Endothelial cell of umbilical vein (primary cell): ENCODE data around the gene KRT74.

Source experiments
- EZH2 ChIP-seq: IDR thresholded peaks from 2 replicates; pipeline ENCODE4 v1.6.1; 2012; ENCODE audit warnings: borderline replicate concordance, low read depth, mild to moderate bottlenecking, moderate library complexity, low read length, inconsistent platforms; ENCODE audit not compliant: severe bottlenecking
- FOS ChIP-seq: IDR thresholded peaks from 2 replicates; pipeline ENCODE4 v1.6.1; 2011; ENCODE audit warnings: mild to moderate bottlenecking, low read length, moderate library complexity, borderline replicate concordance; ENCODE audit not compliant: insufficient read depth
- GATA2 ChIP-seq: IDR thresholded peaks from 2 replicates; pipeline ENCODE4 v1.7.0; 2011; ENCODE audit warnings: low read depth, mild to moderate bottlenecking, moderate library complexity, mixed read lengths, low read length; ENCODE audit not compliant: insufficient read length, insufficient read depth
- MYC ChIP-seq: IDR thresholded peaks from one replicate; pipeline ENCODE4 v1.6.1; 2011; ENCODE audit warnings: mild to moderate bottlenecking, low read depth, low read length
- POLR2A ChIP-seq: IDR thresholded peaks from 2 replicates; pipeline ENCODE4 v1.6.1; 2012; ENCODE audit warnings: low read depth, mild to moderate bottlenecking, control low read depth, low read length
- POLR2AphosphoS5 ChIP-seq: IDR thresholded peaks from 2 replicates; pipeline ENCODE4 v1.6.1; 2012; ENCODE audit warnings: low read depth, mild to moderate bottlenecking, control low read depth, low read length, moderate library complexity; ENCODE audit not compliant: insufficient read depth
- TF ChIP-seq, protein P1 (sequence below), 2 donors: IDR thresholded peaks; 1 replicate in 1 of 2; 2 replicates in 1 of 2; pipeline ENCODE4 v1.5.1; 2011; ENCODE audit warnings: low read length in 2 of 2, mild to moderate bottlenecking in 2 of 2, moderate library complexity in 2 of 2, control low read depth in 1 of 2, inconsistent platforms in 1 of 2, low read depth in 1 of 2; ENCODE audit not compliant: insufficient read depth in 1 of 2; ENCODE audit errors: extremely low read depth in 1 of 2
- TF ChIP-seq, protein P2 (sequence below): IDR thresholded peaks from 2 replicates; pipeline ENCODE4 v1.6.1; 2011; ENCODE audit not compliant: insufficient read depth, insufficient read length

DNA sequence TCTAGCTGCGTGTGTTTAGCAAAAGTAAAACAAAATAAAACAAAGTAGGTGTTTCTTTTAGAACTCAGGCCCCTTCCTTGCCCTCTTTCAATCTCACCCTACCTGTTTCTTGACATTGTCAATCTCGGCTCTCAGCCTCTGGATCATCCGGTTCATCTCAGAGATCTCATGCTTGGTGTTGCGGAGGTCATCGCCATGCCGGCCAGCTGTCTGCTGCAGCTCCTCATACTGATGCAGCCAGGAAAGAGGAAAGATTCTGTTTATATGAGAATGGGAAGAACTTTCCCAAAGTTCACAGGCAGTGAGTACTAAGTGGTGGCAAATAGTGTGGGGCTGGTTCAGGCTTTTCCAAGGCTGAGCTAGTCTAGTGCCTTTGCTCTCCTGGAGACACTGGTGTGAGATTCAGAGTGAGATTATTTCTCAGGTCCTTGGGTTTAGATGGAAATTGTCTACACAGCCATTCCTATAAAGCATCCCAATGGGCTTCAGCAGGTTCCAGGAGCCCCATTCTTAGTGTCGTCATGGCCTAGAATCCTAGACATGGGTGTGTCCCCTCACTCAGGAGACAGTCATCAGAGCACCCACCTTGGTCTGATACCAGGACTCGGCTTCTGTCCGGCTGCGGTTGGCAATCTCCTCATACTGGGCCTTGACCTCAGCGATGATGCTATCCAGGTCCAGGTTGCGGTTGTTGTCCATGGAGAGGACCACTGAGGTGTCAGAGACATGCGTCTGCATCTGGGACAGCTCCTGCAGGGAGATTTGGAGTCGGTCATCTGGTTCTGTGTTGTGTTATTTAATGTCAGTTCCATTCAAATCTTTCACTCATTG, 56.4 kb downstream of the KRT74 start:
- TF ChIP-seq, protein P1, sequence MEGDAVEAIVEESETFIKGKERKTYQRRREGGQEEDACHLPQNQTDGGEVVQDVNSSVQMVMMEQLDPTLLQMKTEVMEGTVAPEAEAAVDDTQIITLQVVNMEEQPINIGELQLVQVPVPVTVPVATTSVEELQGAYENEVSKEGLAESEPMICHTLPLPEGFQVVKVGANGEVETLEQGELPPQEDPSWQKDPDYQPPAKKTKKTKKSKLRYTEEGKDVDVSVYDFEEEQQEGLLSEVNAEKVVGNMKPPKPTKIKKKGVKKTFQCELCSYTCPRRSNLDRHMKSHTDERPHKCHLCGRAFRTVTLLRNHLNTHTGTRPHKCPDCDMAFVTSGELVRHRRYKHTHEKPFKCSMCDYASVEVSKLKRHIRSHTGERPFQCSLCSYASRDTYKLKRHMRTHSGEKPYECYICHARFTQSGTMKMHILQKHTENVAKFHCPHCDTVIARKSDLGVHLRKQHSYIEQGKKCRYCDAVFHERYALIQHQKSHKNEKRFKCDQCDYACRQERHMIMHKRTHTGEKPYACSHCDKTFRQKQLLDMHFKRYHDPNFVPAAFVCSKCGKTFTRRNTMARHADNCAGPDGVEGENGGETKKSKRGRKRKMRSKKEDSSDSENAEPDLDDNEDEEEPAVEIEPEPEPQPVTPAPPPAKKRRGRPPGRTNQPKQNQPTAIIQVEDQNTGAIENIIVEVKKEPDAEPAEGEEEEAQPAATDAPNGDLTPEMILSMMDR (IDR thresholded peaks at IDR 0.05; ENCODE audit: extremely low read depth in 1 of 2, insufficient read depth in 1 of 2, low read depth in 1 of 2, low read length in 2 of 2) = no peak
- no peak for TF ChIP-seq GATA2
- TF ChIP-seq, protein P2, sequence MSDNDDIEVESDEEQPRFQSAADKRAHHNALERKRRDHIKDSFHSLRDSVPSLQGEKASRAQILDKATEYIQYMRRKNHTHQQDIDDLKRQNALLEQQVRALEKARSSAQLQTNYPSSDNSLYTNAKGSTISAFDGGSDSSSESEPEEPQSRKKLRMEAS = no peak
- TF ChIP-seq POLR2A = no peak
- no peak for TF ChIP-seq EZH2
- TF ChIP-seq MYC = no peak
- no peak for TF ChIP-seq POLR2AphosphoS5
- TF ChIP-seq FOS = no peak
